TTC549 (cell line): ENCODE data around the gene BEGAIN.

ENCODE experiments used
- FAIRE-seq: peaks from 2 replicates; lab custom pipeline; 2012; peaks lifted over from hg19 to GRCh38; lab: Jason Lieb, UNC

The BEGAIN gene, protein sequence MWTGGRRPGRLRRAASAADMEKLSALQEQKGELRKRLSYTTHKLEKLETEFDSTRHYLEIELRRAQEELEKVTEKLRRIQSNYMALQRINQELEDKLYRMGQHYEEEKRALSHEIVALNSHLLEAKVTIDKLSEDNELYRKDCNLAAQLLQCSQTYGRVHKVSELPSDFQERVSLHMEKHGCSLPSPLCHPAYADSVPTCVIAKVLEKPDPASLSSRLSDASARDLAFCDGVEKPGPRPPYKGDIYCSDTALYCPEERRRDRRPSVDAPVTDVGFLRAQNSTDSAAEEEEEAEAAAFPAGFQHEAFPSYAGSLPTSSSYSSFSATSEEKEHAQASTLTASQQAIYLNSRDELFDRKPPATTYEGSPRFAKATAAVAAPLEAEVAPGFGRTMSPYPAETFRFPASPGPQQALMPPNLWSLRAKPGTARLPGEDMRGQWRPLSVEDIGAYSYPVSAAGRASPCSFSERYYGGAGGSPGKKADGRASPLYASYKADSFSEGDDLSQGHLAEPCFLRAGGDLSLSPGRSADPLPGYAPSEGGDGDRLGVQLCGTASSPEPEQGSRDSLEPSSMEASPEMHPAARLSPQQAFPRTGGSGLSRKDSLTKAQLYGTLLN

DNA sequence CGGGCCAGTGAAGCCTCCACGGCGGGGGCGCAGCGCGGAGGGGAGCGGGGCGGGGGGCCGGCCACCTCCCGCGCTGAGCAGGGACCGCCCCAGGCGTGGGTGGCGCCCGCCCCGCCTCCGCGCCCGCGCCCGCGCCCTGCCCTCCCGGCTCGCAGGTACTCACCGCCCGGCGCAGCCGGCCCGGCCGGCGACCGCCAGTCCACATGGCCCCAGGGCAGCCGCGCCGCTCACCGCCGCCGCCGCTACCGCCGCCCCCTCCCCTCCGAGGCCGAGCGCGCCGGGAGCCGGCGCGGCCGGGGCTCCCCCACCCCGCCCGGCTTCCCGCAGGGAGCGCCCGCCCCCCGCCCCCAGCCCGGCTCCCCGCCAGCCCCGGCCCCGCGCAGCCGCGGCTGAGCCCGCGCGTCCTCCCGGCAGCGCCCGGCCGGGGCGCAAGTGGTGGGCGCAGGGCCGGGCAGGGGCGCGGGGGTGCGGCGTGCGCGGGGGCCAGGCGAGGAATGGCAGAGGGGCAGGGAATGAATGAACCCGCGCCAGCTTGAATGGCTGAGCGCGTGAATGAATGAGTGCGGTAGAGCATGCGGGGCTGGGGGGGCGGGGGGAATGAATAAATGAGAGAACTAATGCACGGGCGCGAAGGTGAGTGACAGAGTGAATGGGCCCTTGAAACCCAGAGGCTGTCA is at the start of gene BEGAIN:
Gene BEGAIN (minus strand): TSS at position 332 of the 677 bp plus-strand sequence. CDS start 127 bp downstream, at position 205.
- no peak for FAIRE-seq

DNA sequence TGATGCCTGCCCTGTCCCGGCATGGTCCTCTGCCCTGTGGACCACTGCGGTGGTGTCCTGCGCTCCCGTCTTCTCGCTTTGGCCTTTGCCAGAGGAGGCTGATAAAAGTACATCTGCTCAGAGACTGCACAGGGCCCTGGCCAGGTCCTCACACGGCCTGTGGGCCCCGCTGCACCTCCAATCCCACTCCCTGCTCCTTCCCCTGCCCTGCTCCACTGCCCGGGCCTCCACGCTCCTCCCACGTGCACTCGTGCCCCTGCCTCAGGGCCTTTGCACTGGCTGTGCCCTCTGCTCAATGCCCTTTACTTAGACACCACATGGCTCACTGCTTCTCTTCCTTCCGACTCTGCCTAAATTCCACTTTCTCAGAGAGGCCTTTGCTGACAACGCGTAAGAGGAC is 49.3 kb upstream of the BEGAIN start:
- no peak for FAIRE-seq

DNA sequence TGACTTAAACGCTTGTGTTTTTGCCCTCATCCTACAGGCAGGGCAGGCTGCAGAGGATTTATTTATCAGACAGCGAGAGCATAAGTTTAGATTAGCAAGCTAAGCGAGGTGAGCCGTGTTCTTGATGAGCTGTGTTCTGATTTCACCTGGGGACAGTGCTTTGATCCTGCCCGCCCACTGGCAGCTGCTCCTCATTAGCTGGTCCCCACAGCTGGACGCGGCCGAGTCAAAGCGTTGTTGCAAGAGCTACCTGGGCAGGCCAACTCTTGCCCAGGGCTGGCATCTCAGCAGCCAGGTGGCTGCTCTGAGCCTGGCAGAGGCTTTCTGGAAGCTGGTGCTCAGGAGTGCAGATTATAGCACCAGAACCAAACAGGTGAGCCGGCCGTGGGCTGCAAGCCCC is 46.8 kb upstream of the BEGAIN start:
- FAIRE-seq, result no peak

DNA sequence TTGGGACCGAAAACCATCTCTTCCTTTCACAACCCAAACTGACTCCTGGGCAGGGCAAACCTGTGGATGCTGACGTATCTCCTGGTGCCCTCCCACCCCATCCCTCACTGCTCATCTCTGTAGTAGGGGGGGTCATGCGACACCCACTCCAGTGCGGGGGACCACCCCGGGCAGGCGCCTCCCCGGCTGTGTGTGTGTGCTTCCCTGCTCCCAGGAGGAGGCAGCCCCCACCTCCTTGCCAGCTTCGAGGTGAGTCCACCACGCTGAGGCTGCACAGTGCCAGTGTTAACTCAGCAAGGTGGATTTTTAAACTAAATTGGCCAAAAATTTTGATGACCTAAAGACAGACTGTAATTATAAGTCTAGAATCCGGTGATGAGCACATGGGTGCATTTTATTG is 46.2 kb upstream of the BEGAIN start:
- no peak for FAIRE-seq

DNA sequence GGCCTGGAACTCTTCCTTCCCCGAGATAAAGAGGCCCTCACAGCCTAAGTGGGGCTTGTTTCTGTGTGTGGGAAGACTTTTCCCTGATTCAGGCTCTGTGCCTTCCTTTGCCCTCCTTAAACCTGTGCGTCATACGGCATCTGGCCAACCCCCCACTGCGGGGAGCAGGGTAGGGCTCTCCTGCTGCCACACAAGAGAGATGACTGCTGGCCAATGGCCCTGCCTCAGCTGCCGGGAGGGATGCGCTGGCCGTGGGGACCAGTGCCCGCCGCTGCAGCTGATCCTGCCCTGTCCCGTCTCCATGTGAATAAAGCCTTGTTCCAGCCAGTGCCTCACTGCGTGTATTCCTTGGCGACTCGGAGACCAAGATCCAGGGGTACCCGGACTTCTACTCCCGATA is 42.5 kb upstream of the BEGAIN start:
- no peak for FAIRE-seq

DNA sequence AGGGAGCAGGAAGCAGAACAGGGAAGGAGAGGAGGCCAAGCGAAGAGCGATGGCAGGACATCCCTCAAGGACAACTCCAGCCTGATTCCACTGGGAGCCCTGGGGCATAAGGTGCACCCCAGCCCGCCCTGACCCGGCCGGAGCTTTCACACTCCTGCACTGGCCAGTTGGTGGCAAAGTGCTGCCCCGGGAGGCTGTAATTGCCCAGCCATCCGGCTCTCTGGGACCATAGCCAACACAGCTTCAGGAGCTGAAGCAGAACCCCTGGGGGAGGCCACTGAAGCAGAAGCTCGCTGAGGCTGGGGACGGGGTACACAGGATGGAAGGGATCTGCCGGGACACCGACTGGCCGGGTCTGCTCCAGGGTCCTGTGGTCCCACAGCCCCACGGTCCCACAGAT is 41.9 kb upstream of the BEGAIN start:
- FAIRE-seq, result no peak

DNA sequence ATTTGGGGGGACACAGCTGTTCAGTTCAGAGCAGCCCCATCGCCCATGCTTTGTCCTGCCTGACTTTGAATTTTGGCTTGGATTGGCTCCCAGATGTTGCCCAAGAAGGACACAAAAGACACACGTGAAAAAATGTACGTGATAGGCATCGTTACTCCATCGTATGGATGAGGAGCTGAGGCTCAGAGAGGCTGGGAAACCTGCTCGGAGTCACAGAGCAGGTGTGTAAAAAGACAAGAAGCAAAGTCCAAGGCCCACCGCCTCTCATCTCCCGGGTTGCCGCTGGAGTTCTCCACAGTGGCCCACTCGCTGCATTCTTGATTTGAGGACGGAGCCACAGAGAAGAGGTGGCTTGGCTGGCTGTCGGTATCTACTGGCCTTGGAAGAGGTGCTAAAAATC is 41.0 kb upstream of the BEGAIN start:
- FAIRE-seq, result no peak

DNA sequence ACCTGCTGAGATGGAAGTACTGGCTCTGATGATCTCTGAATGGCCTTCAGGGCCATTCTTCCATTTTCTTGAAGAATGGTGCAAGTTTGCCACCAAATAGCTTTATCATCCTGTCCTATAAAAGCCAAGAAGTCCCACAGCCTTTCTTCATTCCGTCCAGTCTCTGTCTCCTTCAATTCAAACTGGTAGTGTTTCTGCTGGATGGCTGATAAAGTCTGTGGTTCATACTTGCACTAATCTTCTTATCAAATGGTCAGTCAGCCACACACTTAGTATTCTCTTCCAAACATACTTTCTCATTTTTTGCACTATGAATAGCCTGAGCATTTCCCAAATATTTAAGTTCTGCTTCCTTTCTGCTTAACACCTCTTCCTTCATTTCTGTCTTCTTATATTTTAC is 39.4 kb upstream of the BEGAIN start:
- no peak for FAIRE-seq

DNA sequence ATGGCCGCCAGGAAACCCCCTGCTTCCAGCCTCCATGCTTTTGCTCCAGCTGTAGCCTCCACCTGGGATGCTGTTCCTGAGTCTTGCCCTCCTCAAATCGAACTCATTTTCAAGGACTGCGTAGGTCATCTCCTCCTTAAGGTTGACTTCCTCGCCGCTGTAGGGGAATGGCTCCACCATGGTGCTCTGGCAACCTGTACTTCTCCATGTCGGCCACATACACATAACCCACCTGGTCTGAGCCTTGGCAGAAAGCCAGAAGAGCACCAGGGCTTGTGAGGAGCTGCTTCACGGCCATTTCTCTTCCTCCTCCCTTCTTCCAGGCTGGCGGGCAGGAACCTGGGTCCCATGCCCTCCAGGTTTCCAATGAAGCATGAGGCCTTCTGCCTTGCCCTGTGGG is 36.7 kb upstream of the BEGAIN start:
- FAIRE-seq, result no peak

DNA sequence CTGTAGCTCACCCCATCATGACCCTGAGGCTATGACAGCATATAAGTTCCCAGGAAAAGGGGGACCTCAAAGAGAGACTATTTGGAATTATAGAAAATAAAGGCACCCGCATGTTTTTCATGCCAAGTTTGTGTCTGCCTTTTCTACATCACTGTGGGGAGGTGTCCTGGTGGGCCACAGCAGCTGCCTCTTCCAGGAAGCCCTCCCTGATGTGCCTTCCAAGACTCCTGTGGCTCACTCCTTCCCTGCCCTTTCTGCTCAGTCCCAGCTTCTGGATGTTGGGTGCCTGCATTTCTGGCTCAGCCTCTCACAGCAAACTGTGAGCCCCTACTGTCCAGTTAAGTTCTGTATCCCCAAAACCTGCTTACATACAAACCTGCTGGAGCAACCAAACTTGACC is 36.3 kb upstream of the BEGAIN start:
- no peak for FAIRE-seq

DNA sequence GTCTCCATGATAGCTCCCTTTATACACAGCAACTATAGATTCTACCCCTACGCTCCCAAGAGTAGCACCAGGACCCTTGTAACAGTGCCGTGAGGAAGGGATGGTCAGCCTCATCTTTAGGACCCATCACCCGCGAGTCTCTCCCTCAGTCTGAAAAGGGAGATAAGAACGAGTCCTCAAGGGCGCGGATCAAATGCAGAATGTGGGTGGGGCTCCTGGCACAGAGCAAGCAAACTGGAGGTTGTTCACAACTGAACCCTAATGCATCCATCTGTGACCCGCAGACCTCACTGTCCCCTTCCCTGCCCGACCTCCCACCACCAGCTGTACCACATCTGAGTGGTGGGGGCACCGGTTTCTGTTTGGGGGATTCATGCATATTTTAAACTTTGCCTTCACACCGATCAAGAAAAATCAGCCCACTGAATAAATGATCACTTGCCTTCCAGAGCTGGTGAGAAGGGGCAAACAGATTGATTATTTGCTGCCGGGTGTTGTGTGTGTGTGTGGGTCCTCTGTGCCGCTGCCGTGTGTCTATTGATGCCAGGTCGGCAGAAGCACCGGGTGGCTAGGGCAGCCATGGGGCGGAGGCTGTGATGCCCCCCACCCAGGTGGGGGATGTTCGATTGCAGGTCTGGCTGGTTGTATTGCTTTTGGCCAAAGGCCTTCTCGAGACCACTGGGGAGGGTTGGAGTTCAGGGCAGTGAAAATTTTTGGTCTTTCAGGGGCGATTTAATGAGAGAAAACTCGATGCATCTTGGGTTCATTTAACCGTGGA is 35.7 kb upstream of the BEGAIN start:
- no peak for FAIRE-seq

DNA sequence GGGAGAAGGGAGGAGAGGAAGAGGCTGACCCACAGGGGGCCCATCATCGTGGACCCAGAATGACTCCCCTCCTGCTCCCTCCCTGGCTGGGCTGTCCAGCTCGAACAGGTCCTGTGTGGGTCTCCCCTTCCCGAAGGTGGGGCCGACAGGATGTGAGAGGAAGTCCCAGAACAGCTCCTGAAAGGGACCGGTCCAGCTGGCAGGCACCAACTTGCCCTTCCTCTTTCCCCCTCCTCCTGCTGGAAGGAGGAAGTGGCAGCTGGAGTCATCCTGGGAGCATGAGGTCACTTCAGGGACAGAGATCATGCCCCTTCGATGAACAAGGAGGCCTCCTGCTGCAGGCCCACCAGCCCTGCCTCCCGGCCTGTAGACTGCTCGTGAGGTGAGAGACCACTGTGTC is 35.0 kb upstream of the BEGAIN start:
- FAIRE-seq, result no peak

DNA sequence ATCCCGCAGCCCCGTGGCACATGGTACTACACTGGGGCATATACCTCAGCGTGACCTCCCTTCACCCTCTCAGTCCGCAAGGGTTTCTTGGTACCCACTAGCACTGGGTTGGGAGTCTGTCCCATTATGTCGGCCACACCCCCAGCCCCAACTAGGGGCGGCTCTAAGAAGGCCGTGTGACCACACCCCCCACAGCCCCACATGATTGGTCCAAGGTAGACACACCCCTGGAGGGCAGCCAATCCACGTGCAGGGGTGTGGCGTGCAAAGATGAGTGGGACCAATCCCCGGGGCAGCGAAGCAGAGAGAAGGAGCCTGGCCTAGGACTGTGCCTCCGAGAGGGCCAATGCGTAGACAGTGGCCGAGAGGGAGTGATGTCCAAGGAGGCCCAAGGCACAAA is 34.6 kb upstream of the BEGAIN start:
- FAIRE-seq, result no peak

DNA sequence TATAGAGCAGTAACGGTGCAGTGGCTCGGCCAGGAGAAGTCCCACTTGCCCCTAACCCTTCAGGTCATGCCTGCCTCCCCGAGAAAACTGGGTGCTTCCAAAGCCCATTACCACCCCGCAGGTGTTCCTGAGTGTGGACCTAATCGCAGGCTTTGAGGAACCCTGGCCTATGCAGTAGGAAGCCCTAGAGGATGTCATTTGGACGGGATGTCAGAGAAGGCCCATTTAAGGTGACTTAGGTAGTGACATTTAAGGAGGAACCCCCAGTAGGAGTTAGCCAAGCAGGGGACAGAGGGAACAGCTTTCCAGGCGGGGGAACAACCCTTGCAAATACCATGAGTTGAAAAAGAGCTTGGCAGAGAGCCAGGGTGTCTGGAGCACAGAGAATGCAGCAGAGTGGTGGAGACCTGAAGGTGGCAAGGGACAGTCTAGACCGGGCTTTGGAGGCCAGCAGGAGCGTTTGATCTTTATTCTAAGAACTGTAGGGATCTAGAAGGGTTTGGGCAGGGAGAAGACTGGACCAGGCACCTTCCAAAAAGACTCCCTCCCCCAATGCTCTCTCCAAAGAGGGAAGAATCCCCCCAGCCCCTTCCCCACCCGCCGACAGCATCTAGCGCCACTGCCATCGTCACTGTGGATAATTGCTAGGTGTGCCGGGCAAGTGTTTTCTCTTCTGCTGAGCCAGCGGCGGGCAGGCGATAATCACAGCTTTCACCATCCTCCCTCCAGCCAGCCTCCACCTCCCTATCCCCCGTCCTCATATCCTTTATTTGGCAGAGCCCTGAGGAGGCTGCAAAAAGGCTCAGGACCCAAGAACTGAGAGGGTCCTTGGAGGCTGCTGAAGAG is 33.3 kb upstream of the BEGAIN start:
- no peak for FAIRE-seq

DNA sequence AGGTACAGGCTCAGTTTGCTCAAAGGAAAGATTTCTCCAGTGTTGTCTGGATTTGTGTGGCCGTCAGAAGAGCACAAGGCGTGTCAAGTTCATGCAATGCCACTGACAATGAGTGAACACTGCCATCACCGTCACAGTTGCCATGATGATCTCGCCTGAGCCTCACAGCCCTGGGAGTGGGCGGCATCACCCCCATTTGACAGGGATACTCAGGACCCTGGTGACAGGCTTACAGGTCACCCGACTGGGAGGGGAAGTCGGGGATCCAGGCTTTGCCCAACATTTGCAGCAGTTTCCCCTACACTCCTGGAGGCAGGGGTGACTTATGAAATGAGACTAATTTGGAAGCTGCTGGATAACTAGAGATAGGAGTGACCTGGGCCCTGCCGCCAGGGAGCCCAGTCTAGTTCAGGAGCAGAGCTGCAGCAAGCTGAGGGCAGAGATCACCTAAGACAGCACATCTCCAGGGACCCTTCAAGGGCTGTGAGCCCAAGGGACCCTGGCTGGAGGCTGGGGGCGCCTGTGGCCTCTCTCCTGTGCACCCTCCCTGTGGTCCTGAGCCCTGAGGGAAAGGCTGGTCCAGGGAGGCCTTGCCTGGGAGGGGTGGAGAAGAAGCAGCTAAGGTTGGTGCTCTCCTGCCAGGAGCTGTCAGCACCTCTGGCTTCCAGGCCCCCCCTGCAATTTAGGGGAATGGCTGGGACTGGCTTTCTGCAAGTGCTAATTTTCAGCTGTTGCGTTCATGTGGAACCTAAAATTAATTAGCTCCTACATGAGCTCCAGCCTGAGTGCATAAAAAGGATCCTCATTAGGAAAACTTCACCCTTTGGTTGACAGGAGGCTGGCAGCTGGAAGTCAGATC is 32.4 kb upstream of the BEGAIN start:
- no peak for FAIRE-seq

DNA sequence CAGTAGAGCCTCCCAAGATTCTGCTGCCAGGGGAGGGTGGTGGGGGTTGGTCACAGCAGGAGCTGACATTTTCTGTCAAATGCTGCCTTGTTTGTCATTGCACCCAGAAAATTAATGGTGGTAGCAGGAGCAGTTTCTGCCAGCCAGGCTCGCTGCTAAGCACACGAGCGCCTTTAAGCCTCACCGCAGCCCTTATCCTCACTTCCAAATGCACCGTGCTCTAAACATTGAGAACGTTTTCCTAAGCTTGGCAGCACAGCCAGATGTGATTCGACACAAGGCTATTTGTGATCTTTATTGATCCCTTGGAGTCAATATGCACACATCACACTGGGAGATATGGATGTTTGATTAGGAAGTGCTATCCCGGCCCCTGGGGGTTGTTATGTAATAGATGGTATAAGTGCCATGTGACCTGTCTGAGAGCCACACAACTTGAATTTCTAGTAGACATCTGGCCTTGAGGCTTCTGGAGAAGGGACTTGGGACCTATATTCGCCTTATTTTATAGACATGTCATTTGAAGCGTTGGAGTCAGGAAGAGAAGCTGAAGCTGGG is 31.6 kb upstream of the BEGAIN start:
- no peak for FAIRE-seq

DNA sequence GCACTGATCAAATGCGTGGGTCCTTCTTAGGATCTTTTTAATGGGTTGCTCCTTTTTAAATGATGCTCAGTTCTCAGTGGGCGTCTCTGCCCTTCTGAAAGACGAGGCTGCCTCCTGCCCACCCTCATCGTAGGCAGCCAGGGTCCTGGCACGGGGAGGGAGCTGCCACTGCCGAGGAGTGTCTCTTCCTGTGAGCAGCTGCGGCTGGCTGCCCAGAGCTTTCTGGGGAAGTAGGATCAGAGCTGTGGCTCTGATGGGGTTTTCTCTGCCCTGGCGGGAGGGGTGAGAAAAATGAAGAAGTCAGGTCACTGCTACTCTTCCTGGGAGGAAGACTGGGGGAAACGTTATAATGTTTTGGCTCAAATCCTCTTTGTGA is 31.1 kb upstream of the BEGAIN start:
- no peak for FAIRE-seq

DNA sequence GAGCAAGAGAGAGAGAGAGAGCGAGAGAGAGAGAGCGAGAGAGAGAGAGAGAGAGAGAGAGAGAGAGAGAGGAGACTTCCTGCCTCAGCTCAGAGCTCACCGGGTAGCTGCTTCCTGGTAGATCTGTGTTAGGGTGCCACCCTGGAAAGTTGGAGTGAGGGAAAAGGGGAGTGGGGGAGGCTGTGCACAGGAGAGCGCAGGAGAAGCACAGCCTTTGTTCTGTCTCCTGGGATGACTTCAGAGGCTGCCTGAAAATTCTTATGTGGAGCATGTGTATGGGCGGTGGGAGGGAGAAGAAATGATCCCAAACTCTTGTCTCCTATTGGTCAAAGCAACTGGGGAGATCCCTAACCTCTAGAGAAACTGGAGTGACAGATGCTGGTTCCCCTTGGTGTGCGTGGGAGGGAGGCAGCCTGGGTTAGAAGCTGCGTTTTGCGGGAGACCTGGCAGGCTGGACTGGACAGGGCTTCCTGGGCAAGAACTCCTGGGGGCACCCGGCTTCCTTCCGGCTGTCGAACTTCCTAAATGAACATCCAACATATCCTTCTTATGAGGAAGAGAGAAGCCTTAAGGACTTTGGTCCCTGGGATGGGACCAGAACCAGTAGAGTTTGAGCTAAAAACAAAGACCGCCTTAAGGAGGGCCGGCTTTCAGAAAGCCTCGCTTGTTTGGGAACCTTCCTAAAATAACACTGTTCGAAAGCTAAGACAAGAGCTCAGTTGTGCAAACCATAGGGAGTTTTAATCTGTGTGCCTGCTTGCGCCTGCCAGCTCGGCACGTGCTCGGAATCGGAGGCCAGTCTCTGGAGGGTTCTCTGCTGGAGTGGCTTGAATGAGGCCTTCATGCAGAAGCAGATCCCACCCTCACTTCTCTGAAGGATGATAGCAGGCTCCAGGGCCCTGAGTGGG is 30.4 kb upstream of the BEGAIN start:
- FAIRE-seq, result no peak

DNA sequence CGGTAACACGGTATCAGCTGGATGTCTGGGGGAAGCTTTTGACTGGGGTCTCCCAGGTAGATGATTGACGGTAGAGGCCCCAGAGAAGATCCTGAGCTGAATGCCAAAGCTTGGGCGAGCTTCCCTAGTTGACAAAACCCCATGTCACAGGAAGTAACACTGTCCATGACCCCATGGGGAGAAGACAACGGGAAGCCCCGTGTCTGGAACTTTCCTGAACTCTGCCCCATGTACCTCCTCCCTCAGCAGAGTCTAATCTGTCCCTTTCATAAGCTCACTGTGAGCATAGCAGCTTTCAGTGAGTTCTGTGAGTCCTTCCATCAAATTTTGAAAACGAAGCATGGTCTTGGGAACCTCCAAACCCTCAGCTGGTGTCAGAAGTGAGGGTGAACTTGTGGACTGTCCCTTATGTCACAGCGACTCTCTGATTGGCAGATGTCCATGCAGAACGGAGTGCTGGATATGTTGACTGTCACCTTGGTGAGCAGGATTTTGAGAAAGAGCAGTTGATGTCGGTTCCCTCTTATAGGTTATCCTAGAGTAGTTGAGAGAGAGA is 29.7 kb upstream of the BEGAIN start:
- FAIRE-seq, result no peak
